Rectal smooth muscle tissue (tissue), 1 donor: ENCODE measurements around the gene AMPD2.
"Not testable (repeated sequence)": the region's sequence is repeated elsewhere in the genome, so short reads cannot be mapped to it uniquely, and the experiment has no call there.

Experiments used
- H3K27ac ChIP-seq: one replicate; pipeline ENCODE4 v1.7.0; 2013; ENCODE audit warnings: low read depth, low read length, inconsistent platforms
- H3K27me3 ChIP-seq: one replicate; pipeline ENCODE4 v1.7.0; 2013; ENCODE audit warnings: low read length; ENCODE audit not compliant: control insufficient read depth, insufficient read depth
- H3K36me3 ChIP-seq: one replicate; pipeline ENCODE4 v1.7.0; 2013; ENCODE audit warnings: low read length; ENCODE audit not compliant: control insufficient read depth, insufficient read depth
- H3K4me1 ChIP-seq: one replicate; pipeline ENCODE4 v1.7.0; 2013; ENCODE audit warnings: low read length; ENCODE audit not compliant: control insufficient read depth, insufficient read depth
- H3K4me3 ChIP-seq: one replicate; pipeline ENCODE4 v1.7.0; 2013; ENCODE audit warnings: low read length
- H3K9ac ChIP-seq: one replicate; pipeline ENCODE4 v1.7.0; 2013; ENCODE audit warnings: low read length

The AMPD2 gene

DNA sequence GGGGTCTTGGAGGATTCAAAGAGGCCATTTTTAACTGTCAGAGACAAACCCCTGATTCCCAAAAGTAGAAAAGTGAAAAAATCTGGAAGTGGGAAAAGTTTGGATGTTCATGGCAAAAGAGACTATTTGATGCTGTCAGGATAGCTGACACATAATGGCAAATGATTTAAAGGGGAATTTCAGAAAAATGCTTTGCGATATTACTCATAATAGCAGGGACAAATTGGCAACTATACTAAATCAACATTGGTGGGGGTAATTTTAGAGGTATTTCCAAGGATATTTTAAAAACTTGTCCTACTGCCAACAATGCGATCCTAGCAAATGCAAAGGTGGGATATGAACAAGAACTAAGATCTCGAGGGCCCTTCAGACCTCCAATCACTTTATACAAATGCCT, 31.0 kb downstream of the AMPD2 start:
- peaks cover 2% of the 10 kb centered on the region for H3K27me3 ChIP-seq
- peaks cover 7% of the 10 kb centered on the region for H3K4me1 ChIP-seq
- H3K4me3 ChIP-seq: no peak overlapping the region
- no peaks in the 10 kb centered on the region for H3K36me3 ChIP-seq
- no peak overlapping the region for H3K9ac ChIP-seq
- H3K27ac ChIP-seq: no peak overlapping the region

DNA sequence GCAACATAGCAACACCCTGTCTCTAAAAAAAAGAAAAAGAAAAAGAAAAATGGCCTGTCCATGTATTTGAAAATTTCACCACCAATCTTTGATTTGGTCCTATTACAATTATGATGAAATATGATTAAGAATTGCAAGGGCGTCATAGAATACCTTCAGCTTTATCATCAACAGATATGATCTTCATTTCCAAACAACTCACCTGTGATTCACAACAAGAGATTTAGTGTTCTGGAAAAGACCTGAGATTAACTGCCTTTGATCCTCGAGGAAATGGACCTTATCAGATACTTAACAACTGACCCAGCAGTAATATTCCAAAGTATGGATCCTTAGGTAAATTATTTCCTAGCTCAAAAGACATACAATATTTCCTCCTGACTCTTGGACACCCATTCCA, 32.8 kb downstream of the AMPD2 start:
- H3K4me1 ChIP-seq: peaks cover 7% of the 10 kb centered on the region
- no peak overlapping the region for H3K4me3 ChIP-seq
- no peak overlapping the region for H3K9ac ChIP-seq
- H3K27ac ChIP-seq: no peak overlapping the region
- H3K36me3 ChIP-seq: no peaks in the 10 kb centered on the region
- H3K27me3 ChIP-seq: peaks cover 2% of the 10 kb centered on the region

DNA sequence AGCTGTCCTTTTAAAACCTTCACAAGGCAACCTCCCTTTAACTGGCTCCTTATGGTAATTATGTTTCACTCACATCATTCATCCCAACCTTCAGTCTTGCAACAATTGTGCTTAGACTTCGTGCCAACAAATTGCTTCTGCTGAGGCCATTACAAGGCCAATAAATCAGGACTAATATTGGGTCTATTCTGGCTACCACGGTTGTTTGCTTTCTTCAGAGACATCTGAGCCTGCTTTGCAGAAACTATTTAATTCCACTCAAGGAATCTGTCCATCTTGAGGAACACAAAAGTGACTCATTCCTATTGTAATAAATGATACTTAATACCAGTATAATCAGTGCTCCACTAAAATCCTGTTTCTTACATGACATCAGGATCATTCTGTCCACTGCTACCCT, 33.7 kb downstream of the AMPD2 start:
- Histone ChIP-seq H3K27ac (no peak overlapping the region), H3K36me3 (no peaks in the 10 kb centered on the region), H3K9ac (no peak overlapping the region), H3K4me1 (peaks cover 7% of the 10 kb centered on the region), H3K4me3 (no peak overlapping the region), H3K27me3 (peaks cover 2% of the 10 kb centered on the region)

DNA sequence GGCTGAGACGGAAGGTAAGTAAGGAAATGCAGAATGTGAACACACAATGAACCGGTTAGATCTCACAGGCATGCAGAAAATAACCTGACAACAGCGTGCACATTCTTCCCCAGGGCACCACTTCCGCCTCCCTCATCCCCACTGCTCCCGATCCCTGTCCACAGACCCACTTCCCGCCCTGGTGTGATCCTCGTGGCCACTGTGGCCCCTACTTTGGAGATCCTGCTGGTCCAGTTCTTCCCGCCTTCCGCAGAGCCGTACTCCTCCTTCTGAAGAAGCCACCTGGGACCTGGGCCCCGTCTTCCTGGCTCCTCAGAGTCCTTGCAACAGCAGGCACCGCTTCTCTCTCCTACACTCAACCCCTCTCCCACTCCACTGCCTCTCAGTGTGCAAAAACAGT, 34.9 kb downstream of the AMPD2 start:
- H3K9ac ChIP-seq: no peak overlapping the region
- no peak overlapping the region for H3K4me3 ChIP-seq
- peaks cover 7% of the 10 kb centered on the region for H3K4me1 ChIP-seq
- H3K36me3 ChIP-seq: peaks cover 1% of the 10 kb centered on the region
- no peak overlapping the region for H3K27ac ChIP-seq
- peaks cover 2% of the 10 kb centered on the region for H3K27me3 ChIP-seq

DNA sequence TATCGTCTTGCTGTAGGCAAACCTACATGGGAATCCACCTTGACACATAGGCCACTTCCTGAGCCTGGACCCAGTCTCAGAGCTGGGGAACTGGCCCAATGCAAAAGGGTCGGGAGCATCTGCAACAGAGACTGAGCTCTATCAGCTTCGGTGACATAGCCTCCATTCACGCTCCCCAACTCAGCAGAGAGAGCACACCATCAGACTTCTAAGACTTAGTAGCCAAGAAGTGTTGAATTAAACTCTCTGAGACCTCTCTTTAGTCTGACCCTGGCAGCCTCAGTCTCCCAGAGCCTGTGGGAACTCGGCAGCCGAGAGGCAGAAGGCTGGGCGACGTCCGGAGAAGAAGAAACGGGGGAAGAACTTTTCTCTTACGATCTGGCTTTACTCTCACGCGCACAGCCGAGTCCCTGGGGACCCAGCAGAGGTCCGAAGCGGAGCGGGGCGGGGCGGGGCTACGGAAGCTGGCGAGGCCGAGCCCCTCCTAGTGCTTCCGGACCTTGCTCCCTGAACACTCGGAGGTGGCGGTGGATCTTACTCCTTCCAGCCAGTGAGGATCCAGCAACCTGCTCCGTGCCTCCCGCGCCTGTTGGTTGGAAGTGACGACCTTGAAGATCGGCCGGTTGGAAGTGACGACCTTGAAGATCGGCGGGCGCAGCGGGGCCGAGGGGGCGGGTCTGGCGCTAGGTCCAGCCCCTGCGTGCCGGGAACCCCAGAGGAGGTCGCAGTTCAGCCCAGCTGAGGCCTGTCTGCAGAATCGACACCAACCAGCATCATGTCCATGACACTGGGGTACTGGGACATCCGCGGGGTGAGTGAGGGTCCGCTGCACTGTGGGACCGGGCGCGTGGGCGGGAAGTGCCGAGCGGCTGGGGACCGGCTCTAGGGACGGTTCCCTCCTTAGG, 36.2 kb downstream of the AMPD2 start, which contains the start of gene GSTM4:
GSTM4 (plus strand) TSS at position 485 of the 905 bp plus-strand sequence; CDS start at position 776, 291 bp downstream.
- Histone ChIP-seq H3K4me3 (peak within 1 kb of the TSS; percentile 89), H3K4me1 (peaks cover 7% of the 10 kb centered on the region), H3K27me3 (peaks cover 2% of the 10 kb centered on the region), H3K27ac (peak within 1 kb of the TSS; percentile 91), H3K36me3 (peaks cover 5% of the 10 kb centered on the region), H3K9ac (peak within 1 kb of the TSS; percentile 95)

DNA sequence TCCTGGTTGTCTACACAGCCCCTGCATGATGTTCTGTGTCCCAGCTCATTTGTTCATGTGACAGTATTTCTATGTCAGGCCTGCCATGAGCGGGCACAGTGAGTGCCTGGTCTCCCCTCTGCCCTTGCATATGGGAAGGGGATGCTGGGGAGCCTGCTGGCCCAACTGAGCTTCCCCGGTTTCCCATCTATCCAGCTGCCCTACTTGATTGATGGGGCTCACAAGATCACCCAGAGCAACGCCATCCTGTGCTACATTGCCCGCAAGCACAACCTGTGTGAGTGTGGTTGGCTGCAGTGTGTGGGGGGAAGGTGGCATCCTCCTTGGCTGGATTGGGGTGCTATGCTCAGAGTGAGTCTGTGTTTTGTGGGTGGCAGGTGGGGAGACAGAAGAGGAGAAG, 37.8 kb downstream of the AMPD2 start:
- Histone ChIP-seq H3K4me1 (peaks cover 7% of the 10 kb centered on the region), H3K9ac (no peak overlapping the region), H3K36me3 (peaks cover 8% of the 10 kb centered on the region), H3K4me3 (no peak overlapping the region), H3K27me3 (peaks cover 2% of the 10 kb centered on the region), H3K27ac (no peak overlapping the region)

DNA sequence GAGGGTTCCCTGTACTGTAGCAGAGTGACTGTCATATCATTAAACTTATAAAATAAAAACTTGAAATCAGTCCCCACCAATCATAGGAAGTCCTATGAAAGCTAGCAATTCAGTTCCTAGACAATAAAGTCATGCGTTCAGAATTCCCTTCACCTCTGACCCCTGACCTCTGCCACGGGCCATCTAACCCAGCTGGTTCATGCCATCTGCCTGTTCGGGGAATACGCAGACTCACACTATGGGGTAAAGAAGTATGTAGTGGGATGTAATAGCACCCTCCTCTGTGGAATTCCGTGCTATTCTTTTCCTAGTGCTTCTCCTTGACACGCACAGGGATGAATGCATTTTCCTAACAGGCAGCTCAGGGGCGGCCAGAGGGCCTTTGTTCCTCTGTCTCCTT, 38.3 kb downstream of the AMPD2 start:
- Histone ChIP-seq H3K4me1 (peaks cover 7% of the 10 kb centered on the region), H3K27ac (no peak overlapping the region), H3K27me3 (peaks cover 2% of the 10 kb centered on the region), H3K4me3 (no peak overlapping the region), H3K9ac (no peak overlapping the region), H3K36me3 (peaks cover 8% of the 10 kb centered on the region)

DNA sequence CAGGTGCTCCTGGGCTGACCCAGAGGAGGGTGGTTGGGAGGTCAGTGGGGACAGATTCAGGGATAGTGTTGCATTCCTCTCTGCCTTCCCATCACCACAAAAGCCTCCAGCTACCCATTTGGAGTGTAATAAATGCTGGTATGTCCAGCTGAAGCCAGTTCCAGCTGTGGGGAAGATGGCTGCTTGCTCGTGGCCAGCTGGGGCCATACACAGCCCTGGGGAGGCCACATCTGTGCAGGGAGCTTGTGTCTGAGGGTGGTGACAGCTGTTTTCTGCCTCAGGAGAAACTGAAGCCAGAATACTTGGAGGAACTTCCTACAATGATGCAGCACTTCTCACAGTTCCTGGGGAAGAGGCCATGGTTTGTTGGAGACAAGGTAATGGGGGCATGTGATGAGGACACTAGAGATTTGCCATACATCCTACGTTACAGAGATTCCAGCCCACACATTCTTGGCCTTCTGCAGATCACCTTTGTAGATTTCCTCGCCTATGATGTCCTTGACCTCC, 39.0 kb downstream of the AMPD2 start:
- H3K27ac ChIP-seq: no peak overlapping the region
- H3K4me1 ChIP-seq: peaks cover 7% of the 10 kb centered on the region
- H3K36me3 ChIP-seq: peaks cover 8% of the 10 kb centered on the region
- H3K27me3 ChIP-seq: peaks cover 2% of the 10 kb centered on the region
- no peak overlapping the region for H3K9ac ChIP-seq
- no peak overlapping the region for H3K4me3 ChIP-seq

DNA sequence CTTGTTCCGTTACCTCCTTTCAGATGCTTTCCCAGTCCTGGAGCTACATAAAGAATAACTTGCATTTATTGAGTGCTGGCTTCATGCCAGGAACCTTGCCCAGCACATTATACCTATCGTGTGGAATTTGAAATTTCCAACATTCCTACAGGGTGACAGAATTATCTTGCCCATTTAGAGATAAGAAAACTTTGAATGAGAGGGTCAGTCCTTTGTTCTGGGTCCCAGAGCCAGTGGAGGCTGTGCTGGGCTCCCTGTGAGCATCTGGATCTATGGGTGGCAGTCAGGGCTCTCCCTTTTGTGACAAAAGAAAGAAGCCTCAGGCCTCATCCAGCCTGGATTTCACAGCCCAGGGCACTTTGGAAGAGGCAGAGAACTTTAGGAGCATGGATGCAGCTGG, 39.5 kb downstream of the AMPD2 start:
- Histone ChIP-seq H3K4me1 (peaks cover 7% of the 10 kb centered on the region), H3K9ac (no peak overlapping the region), H3K4me3 (no peak overlapping the region), H3K36me3 (peaks cover 8% of the 10 kb centered on the region), H3K27ac (no peak overlapping the region), H3K27me3 (peaks cover 2% of the 10 kb centered on the region)

DNA sequence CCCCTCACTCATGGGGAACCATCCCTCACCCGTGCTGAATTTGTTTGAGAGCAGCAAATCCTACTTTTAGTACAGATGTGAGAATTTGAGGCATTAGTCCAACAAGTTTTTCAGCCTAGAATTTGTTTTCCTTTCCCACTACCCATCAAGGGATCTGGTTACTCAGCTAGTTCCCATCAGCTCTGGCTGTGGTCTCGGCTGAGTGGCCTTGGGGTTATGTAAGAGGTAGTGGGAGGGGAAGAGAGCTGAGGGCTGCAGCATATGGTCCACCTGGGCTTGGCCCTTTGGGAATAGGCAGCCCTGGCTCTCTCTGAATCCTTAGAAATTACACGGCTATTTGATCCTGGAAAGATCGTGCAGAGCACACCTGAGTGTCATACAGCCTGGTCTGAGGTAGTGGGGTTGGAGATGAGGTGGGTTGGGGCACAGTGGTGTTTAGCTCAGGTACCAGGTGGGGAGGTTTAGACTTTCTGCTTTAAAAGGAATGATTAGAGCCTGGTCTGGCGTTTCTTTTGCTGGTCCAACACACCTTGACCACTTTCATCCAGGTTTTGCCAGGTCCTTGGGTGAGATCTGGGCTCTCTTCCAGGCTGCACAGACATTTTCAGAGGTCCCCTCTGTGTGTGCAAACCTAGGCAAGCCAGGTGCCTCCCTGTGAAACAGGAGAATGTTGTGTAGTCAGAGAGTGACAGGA, 40.5 kb downstream of the AMPD2 start:
- Histone ChIP-seq H3K27me3 (no peaks in the 10 kb centered on the region), H3K4me1 (peaks cover 4% of the 10 kb centered on the region), H3K27ac (no peak overlapping the region), H3K9ac (no peak overlapping the region), H3K36me3 (peaks cover 8% of the 10 kb centered on the region), H3K4me3 (no peak overlapping the region)

DNA sequence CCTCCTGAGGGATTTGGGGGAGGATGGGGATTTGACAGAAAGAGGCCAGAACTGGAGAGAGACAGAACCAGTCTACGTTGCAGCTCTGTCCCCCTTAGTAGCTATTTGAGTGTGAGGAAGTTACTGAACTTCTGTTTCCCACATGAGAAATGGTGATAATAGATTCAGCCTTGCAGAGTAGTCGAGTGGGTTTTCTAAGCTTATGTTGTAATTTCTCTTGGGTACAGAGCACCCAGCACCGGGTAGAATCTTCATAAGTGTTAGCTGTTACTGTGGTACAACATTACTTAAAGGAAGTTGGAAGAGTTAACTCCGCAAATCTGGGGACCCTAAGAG, 41.0 kb downstream of the AMPD2 start:
- H3K27ac ChIP-seq, H3K9ac ChIP-seq, H3K4me1 ChIP-seq, H3K36me3 ChIP-seq, H3K4me3 ChIP-seq, H3K27me3 ChIP-seq: not testable (repeated sequence)

DNA sequence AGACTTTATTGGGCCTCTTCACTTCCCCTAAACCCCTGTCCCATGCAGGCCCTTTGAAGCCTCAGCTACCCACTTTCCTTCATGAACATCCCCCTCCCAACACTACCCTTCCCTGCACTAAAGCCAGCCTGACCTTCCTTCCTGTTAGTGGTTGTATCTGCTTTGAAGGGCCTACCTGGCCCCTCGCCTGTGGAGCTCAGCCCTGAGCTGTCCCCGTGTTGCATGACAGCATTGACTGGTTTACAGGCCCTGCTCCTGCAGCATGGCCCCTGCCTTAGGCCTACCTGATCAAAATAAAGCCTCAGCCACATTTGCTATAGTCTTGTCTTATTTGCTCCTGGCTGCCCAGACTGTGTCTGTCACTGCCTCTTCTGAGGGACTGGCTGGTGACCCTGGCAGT, 41.8 kb downstream of the AMPD2 start:
- no peak overlapping the region for H3K27ac ChIP-seq

More for the DNA sequence above, 41.8 kb downstream of the AMPD2 start:
- Histone ChIP-seq H3K9ac (no peak overlapping the region), H3K4me1 (no peaks in the 10 kb centered on the region), H3K36me3 (peaks cover 8% of the 10 kb centered on the region), H3K27me3 (no peaks in the 10 kb centered on the region), H3K4me3 (no peak overlapping the region)
